B cell (primary cell): ENCODE measurements around the gene FADD. TPM values are rescaled to one million over a fixed set of nuclear protein-coding genes. Genes with fewer than 3 reads are reported as not detected.

ENCODE experiments used
- ATAC-seq: fragments of 200-7000 bp; cut with Tn5 transposase; one replicate; pipeline ENCODE4 v1.10.0; 2021; ENCODE audit warnings: low read depth, mild to moderate bottlenecking, moderate number of reproducible peaks, moderate library complexity
- CTCF ChIA-PET: fragments of 350-600 bp; sonication (Branson Sonifier 250); formaldehyde crosslinking; loops from one replicate; lab custom pipeline; 2021; ENCODE audit warnings: antibody characterized with exemption, inconsistent platforms; lab: Charles Lee
- POLR2A ChIA-PET: fragments of 350-600 bp; sonication (Branson Sonifier 250); formaldehyde crosslinking; loops from one replicate; lab custom pipeline; 2021; ENCODE audit warnings: antibody characterized with exemption; lab: Charles Lee
- DNase-seq: peaks from one replicate; pipeline ENCODE4 v3.0.0; 2013
- H2AFZ ChIP-seq: 2 replicates; pipeline ENCODE4 v1.6.1; 2012; ENCODE audit warnings: mild to moderate bottlenecking, low read depth, low read length; ENCODE audit not compliant: insufficient read depth, poor library complexity, severe bottlenecking
- H3K27ac ChIP-seq, 2 donors: 1 replicate in 1 of 2; 2 replicates in 1 of 2; pipeline ENCODE4 v1.5.1; 2012 to 2013; ENCODE audit warnings: low read length in 2 of 2, mild to moderate bottlenecking in 2 of 2, moderate library complexity in 1 of 2
- H3K27me3 ChIP-seq, 4 experiments: fragments of 200-600 bp in 1 of 4; sonication (generic) in 1 of 4; replicated peaks in 1 of 4; 1 replicate in 2 of 4; 2 replicates in 2 of 4; pipeline versions ENCODE4 v1.6.1 to v1.7.0; 2013 to 2016; ENCODE audit warnings: low read length in 3 of 4, mild to moderate bottlenecking in 2 of 4, mixed read lengths in 1 of 4, moderate library complexity in 1 of 4; ENCODE audit not compliant: insufficient read depth in 4 of 4, control insufficient read depth in 3 of 4; ENCODE audit errors: control extremely low read depth in 1 of 4
- H3K36me3 ChIP-seq, 2 experiments: replicated peaks in 1 of 2; 1 replicate in 1 of 2; 2 replicates in 1 of 2; pipeline versions ENCODE4 v1.6.1 to v1.7.1; 2013; ENCODE audit warnings: low read length in 1 of 2; ENCODE audit not compliant: insufficient read depth in 2 of 2, control insufficient read depth in 1 of 2; ENCODE audit errors: control extremely low read depth in 1 of 2, extremely low read depth in 1 of 2
- H3K4me1 ChIP-seq, 2 donors: fragments of 200-600 bp in 1 of 2; sonication (generic) in 1 of 2; 1 replicate in 1 of 2; 2 replicates in 1 of 2; pipeline versions ENCODE4 v1.5.1 to v1.6.1; 2013 to 2017; ENCODE audit warnings: low read length in 2 of 2; ENCODE audit not compliant: control insufficient read depth in 2 of 2, insufficient read depth in 2 of 2
- H3K4me2 ChIP-seq: replicated peaks from 2 replicates; pipeline ENCODE3; 2012; ENCODE audit warnings: mild to moderate bottlenecking, low read depth, low read length; ENCODE audit not compliant: poor library complexity, severe bottlenecking
- H3K4me3 ChIP-seq, 5 experiments: fragments of 200-600 bp in 1 of 5; sonication (generic) in 1 of 5; 1 replicate in 3 of 5; 2 replicates in 2 of 5; pipeline versions ENCODE4 v1.5.1 to v1.7.0; 2011 to 2016; ENCODE audit warnings: low read length in 4 of 5, mild to moderate bottlenecking in 4 of 5, low read depth in 2 of 5, control low read depth in 1 of 5, moderate library complexity in 1 of 5; ENCODE audit not compliant: insufficient read depth in 1 of 5; ENCODE audit errors: control extremely low read depth in 1 of 5, extremely low read depth in 1 of 5
- H3K79me2 ChIP-seq: fragments of 200-600 bp; sonication (generic); one replicate; pipeline ENCODE4 v1.6.0; 2016; ENCODE audit warnings: low read length; ENCODE audit not compliant: control insufficient read depth, insufficient read depth
- H3K9ac ChIP-seq: fragments of 200-600 bp; sonication (generic); 2 replicates; pipeline ENCODE4 v1.6.1; 2017; ENCODE audit warnings: mild to moderate bottlenecking, low read length, moderate library complexity
- H3K9me3 ChIP-seq, 3 donors: one replicate each; pipeline versions ENCODE4 v1.6.1 to v1.7.1; 2013; ENCODE audit warnings: low read length in 2 of 3; ENCODE audit not compliant: control insufficient read depth in 2 of 3, insufficient read depth in 1 of 3; ENCODE audit errors: control extremely low read depth in 1 of 3
- H4K20me1 ChIP-seq: 2 replicates; pipeline ENCODE4 v1.6.0; 2012; ENCODE audit warnings: mild to moderate bottlenecking, low read length; ENCODE audit not compliant: insufficient read depth, control insufficient read depth, poor library complexity, severe bottlenecking
- H3K27ac Mint-ChIP-seq: one replicate; pipeline ENCODE4 v1.8.0; 2021; ENCODE audit warnings: mixed read lengths
- H3K27me3 Mint-ChIP-seq: one replicate; pipeline ENCODE4 v1.8.0; 2021; ENCODE audit warnings: mixed read lengths
- H3K4me1 Mint-ChIP-seq: one replicate; pipeline ENCODE4 v1.8.0; 2021; ENCODE audit warnings: mixed read lengths
- H3K4me3 Mint-ChIP-seq: one replicate; pipeline ENCODE4 v1.8.0; 2021; ENCODE audit warnings: mixed read lengths
- H3K9me3 Mint-ChIP-seq: one replicate; pipeline ENCODE4 v1.8.0; 2022; ENCODE audit warnings: mixed read lengths; ENCODE audit not compliant: insufficient read depth
- EZH2 ChIP-seq: IDR thresholded peaks from 2 replicates; pipeline ENCODE4 v1.6.1; 2012; ENCODE audit warnings: borderline replicate concordance, low read depth, mild to moderate bottlenecking, moderate library complexity, low read length; ENCODE audit not compliant: insufficient read depth, poor library complexity, severe bottlenecking
- WGBS: methylation state at CpG from one replicate; pipeline ENCODE4 v1.1.5; 2013; ENCODE audit warnings: missing lambda C conversion rate; ENCODE audit not compliant: insufficient coverage; 5-methylcytosine and 5-hydroxymethylcytosine counted together
- intact Hi-C: fragments of 100-400 bp; cut with micrococcal nuclease; formaldehyde crosslinking; loops from one replicate; pipeline ENCODE4 v1.10.0; 2022
- polyA plus RNA-seq: library from polyadenylated mRNA; depleted of rRNA; stranded (reverse); fragments of >200 nt; gene quantifications from 2 replicates; pipeline ENCODE4 v1.2.3, GENCODE V29; 2012
- total RNA-seq, 2 donors: library from RNA; stranded (reverse); fragments of 120-200 nt in 1 of 2; gene quantifications; 1 replicate in 1 of 2; 2 replicates in 1 of 2; pipeline versions ENCODE4 v1.2.3 to v1.2.4, GENCODE V29; 2013 to 2022
- TF ChIP-seq, protein P1 (sequence below): fragments of 200-600 bp; IDR thresholded peaks from one replicate; pipeline ENCODE4 v1.8.0; 2022; ENCODE audit warnings: antibody characterized with exemption, mild to moderate bottlenecking

The FADD gene
- total and polyA plus RNA-seq, 2 donors (not counting 1 experiment from before 2014, with no cell fraction given), result 5.4 to 26.6 TPM

DNA sequence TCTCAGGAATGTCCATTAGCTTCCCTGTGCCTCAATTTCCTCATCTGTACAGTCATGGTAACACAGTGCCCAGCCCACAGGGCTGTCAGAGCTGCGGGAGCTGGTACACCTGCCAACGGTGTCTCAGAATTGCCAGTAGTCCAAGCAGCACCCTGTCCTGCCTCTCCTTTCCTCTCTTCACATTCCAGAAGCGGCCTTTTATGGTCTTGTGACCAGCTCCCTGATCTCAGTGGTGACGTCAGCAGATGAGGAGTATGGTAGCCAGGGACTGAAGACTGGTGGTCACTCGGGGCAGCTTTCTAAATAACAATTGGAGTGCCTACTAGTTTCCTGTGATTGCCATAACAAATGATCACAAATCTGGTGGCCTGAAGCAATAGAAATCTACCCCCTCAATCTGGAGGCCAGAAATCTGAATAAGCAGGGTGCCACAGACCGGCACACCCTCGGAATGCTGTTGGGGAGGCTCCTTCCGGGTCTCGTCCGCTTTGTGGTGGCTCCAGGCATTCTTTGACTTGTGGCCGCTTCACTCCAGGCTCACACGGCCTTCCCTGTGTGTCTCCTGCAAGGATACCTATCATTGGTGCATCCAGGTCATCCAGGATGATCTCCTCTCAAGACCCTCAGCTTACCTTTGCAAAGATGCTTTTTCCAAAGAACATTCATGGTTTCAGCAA lies 2.1 kb downstream of the FADD start:
- Mint-ChIP-seq H3K27me3 (no peaks in the 10 kb centered on the region), H3K4me1 (peaks cover 37% of the 10 kb centered on the region), H3K4me3 (peak overlapping the region; percentile 93), H3K9me3 (no peaks in the 10 kb centered on the region), H3K27ac (peak overlapping the region; percentile 65)
- H3K4me3 ChIP-seq, result no peak overlapping the region
- 99% methylated on average over 12 of the region's 12 CpGs for WGBS
- H2AFZ ChIP-seq, result no peak overlapping the region
- H4K20me1 ChIP-seq, result peaks cover 60% of the 10 kb centered on the region
- no peak for TF ChIP-seq EZH2
- TF ChIP-seq, protein P1, sequence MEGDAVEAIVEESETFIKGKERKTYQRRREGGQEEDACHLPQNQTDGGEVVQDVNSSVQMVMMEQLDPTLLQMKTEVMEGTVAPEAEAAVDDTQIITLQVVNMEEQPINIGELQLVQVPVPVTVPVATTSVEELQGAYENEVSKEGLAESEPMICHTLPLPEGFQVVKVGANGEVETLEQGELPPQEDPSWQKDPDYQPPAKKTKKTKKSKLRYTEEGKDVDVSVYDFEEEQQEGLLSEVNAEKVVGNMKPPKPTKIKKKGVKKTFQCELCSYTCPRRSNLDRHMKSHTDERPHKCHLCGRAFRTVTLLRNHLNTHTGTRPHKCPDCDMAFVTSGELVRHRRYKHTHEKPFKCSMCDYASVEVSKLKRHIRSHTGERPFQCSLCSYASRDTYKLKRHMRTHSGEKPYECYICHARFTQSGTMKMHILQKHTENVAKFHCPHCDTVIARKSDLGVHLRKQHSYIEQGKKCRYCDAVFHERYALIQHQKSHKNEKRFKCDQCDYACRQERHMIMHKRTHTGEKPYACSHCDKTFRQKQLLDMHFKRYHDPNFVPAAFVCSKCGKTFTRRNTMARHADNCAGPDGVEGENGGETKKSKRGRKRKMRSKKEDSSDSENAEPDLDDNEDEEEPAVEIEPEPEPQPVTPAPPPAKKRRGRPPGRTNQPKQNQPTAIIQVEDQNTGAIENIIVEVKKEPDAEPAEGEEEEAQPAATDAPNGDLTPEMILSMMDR, result no peak
- peaks cover 18 to 26% of the 10 kb centered on the region in 2 donors for H3K4me1 ChIP-seq
- H3K27me3 ChIP-seq, result no peaks in the 10 kb centered on the region
- ChIA-PET CTCF (interaction anchor here (1.8 kb wide), 1 partner anchor 9 kb away, joined by 7 read pairs; no protein-coding TSS in a partner anchor), POLR2A (no interaction called here)
- peaks cover 57% of the 10 kb centered on the region for H3K79me2 ChIP-seq
- DNase-seq (no peak), ATAC-seq (no peak)
- H3K27ac ChIP-seq, result no peak overlapping the region
- intact Hi-C loops, result no loop called here
- H3K9me3 ChIP-seq, result no peaks in the 10 kb centered on the region
- peaks cover 6 to 52% of the 10 kb centered on the region in 2 experiments for H3K36me3 ChIP-seq
- H3K4me2 ChIP-seq, result peak overlapping the region; percentile 92
- no peak overlapping the region for H3K9ac ChIP-seq

DNA sequence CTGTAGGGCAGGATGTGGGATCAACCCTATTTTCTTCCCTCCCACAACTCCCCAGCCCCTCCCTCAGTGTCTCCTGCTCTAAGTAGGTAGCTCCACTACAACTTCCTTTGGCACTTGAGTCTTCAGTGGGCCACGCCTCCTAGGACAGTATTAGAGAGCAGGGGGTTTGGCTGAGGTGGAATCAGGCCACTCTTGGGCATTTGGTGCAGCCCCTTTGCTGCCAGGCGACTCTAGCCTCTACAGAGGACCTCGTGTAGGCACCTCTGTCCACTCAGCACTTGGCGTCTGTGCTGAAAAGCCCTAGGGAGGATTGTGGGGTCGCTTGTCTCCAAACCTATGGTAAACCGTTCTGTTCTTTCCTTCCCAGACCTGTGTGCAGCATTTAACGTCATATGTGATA lies 2.7 kb downstream of the FADD start:
- Histone ChIP-seq H3K27ac (no peak overlapping the region), H3K36me3 (peaks cover 6 to 57% of the 10 kb centered on the region in 2 experiments), H3K4me1 (peaks cover 18 to 26% of the 10 kb centered on the region in 2 donors), H3K27me3 (no peaks in the 10 kb centered on the region), H3K9ac (no peak overlapping the region), H3K9me3 (no peaks in the 10 kb centered on the region), H3K79me2 (peaks cover 57% of the 10 kb centered on the region), H4K20me1 (peaks cover 60% of the 10 kb centered on the region), H2AFZ (no peak overlapping the region), H3K4me3 (no peak overlapping the region), H3K4me2 (no peak overlapping the region)
- no peak overlapping the region for H3K27ac Mint-ChIP-seq
- WGBS, result 96% methylated on average over 7 of the region's 7 CpGs
- H3K4me3 Mint-ChIP-seq, result peak overlapping the region; percentile 18
- TF ChIP-seq EZH2, result no peak
- TF ChIP-seq, protein P1, result no peak
- no peaks in the 10 kb centered on the region for H3K27me3 Mint-ChIP-seq
- ChIA-PET POLR2A (no interaction called here), CTCF (interaction anchor here (0.5 to 1.8 kb wide), 2 partner anchors 10 to 20 kb away, joined by 4 to 7 read pairs; no protein-coding TSS in a partner anchor)
- DNase-seq, result no peak
- no peaks in the 10 kb centered on the region for H3K9me3 Mint-ChIP-seq
- ATAC-seq, result no peak
- H3K4me1 Mint-ChIP-seq, result peaks cover 37% of the 10 kb centered on the region
- intact Hi-C loops, result no loop called here
